Activated T-cell treated with anti-CD3 and anti-CD28 coated beads, Interleukin-2, amount 50 U/mL, for 48 hours (primary cell): ENCODE data around the gene C1QTNF1.
"Not testable (repeated sequence)": the region's sequence is repeated elsewhere in the genome, so short reads cannot be mapped to it uniquely, and the experiment has no call there.

Source experiments
- DNase-seq, 2 experiments: peaks; one replicate each; pipeline ENCODE4 v3.0.0-alpha.2; 2020

The C1QTNF1 gene

DNA sequence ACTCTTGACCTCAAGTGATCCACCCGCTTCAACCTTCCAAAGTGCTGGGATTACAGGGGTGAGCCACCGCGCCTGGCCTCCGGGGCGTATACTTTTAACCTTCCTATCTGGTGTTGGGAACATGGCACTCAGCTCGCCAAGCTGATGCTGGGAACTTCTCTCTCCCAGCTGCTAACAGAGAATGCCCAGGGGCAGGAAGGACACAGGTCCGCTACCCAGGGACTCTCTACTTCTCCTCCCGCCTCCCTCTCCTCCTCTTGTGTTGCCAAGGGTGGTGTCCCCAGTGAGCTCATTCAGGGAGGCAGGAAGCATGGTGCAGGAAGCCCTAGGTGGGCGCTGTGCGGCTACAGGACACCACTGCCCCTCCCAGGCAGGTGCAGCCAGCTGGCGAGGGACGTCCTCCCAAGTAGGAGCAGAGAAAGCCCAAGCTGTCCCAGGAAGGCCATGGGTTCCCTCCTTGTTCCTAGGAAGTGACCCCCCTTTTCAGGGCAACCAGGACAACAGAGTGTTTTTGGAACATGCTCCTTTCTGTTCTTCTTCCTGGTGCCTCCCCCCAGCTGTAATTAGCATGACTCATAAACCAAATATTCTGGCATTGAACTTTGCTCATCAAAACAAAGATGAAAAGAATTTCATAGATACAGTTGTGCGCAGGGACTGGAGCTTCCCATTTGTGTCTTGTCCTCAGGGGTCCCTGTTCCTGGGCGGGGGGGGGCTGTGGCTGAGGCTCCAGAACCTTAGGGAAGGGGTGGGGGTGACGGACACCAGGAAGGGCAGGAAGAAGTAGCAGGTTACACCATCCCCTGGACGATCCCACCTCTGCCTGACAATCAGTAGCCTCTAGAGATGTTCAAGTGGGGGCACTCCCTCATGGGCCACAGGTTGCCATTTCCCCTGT, 2.7 kb downstream of the C1QTNF1 start:
- DNase-seq = no peak

DNA sequence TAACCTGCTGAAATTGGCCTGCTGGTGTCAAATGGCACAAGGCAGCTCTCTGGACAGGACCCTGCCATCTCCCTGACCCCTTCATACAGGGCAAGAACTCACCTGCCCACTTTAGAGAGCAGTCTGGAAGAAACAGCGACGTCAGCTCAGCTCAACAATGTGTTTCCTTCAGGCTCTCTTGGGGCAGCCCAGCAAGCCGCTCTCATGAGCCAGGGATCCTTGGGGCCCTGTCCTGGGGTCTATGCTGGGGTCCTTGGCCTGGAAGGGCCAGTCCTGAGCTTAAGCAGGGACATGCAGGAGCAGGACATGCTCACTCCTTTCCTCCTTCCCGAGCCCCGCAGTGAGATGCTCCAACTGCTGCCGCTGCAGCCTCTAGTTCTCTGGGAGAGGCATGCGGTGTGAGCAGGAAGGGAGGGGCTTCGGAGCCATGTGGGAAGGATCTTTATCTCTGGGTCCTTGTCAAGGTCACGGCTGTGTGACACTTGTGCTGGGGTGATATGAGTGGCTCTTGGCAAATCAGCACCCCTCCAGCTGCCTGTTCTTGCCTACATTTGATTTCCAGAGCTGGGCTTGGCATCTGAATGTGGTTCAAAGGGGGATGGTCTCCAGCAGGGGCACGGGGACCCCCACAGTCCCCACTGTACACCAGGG, 3.4 kb downstream of the C1QTNF1 start:
- DNase-seq = no peak

DNA sequence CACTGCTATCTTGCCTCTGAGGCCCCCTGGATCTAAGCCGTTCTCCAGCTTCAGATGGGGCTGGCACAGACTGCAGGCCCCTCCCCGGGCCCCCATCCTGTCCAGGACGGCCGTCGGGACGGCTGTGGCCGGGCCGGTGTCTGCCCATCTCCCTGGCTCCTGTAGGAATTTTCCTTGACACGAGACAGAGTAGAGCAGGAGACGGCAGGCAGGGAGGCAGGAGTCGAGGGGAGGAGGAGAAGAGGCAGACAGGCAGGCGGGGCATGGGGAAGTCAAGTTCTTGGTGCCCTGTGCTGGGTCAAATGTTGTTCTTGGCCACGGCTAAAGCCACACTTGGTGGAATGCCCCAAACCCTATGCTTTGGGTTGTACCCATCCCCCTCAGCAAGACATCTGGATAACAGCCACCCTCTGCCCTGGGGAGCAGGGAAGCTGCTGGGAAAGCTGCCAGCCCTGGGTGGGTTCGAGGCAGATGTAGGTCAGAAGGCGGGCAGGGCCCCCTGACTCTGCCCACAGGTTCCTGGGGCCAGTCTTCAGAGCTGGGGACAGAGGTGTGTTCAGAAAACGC, 4.0 kb downstream of the C1QTNF1 start:
- DNase-seq = no peak

DNA sequence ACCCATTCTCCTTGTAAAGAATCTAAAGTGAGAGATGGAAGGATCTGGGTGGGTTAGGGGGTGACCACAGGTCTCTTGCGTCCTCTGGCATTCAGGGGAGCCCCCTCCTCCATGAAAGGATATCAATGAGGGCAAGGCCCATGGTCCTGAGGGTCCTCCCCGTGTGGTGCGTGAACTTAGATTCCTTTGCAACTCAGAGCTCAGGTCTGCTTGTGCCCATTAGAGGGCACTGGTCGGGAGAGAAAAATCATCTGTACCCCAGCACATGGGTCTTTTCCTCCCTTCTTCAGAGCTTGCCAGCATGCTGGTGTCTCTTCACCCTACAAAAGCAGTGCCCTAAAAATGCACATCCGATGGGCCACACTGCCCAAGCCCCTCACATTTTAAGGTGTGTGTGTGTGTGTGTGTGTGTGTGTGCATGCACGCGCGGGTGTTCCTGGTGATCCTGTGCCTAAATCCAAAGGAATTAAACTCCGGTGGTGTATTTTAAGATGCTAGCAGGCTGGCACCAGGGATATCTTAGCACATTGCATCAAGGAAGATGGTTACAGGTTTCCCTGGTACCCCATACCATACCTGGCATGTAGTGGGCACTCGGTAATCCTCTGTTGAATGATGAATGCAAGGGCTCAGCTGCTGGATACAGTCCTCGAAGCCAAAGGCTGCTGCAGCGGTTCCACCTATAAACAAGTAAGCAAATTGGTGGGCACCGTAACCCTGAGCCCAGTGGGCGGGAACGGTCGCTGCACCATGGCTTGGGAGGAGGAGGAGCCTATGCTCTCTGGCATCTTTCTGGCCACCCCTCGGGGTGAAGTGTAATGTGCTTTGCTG, 4.7 kb downstream of the C1QTNF1 start:
- no peak for DNase-seq

DNA sequence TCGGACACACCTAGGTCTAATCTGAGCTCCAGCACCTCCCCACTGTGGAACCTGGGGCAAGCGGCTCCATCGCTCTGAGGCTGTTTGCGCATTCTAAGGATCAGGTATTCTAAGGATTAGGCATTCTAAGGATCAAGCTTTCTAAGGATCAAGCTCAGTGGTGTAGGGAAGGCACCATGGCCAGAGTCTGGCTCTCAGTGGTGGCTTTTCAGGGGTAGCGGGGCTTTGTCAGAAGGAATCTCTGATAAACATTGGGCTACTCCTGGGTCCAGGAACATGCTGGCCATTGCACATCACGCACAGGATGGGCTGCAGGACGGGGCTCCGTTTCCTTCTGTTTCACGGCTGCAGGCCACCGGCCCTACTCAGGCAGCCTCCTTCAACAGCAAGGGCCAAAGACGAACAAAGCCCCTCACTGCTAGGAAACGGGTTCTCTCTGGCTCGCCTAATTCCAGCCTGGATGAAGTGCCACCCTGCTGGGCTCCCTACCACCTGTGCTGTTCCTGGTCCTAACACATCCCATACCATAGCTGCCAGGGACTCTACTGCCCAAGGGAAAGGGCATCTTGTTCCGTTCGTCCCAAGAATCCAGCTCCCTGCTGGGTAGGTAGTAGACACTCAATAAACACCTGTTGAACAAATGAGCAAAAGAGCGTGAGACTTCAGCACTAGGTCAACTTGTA, 5.5 kb downstream of the C1QTNF1 start:
- no peak for DNase-seq

DNA sequence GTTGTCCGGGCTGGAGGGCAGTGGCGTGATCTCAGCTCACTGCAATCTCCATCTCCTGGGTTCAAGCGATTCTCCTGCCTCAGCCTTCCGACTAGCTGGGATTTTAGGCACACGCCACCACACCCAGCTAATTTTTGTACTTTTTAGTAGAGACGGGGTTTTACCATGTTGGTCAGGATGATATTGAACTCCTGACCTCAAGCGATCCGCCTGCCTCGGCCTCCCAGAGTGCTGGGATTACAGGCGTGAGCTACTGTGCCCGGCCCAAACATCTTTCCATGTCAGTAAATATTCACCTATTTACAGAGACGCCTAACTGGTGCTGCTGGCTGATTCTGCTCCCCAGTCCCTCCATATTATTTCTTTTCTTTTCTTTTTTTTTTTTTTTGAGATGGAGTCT, 6.7 kb downstream of the C1QTNF1 start:
- DNase-seq = not testable (repeated sequence)

DNA sequence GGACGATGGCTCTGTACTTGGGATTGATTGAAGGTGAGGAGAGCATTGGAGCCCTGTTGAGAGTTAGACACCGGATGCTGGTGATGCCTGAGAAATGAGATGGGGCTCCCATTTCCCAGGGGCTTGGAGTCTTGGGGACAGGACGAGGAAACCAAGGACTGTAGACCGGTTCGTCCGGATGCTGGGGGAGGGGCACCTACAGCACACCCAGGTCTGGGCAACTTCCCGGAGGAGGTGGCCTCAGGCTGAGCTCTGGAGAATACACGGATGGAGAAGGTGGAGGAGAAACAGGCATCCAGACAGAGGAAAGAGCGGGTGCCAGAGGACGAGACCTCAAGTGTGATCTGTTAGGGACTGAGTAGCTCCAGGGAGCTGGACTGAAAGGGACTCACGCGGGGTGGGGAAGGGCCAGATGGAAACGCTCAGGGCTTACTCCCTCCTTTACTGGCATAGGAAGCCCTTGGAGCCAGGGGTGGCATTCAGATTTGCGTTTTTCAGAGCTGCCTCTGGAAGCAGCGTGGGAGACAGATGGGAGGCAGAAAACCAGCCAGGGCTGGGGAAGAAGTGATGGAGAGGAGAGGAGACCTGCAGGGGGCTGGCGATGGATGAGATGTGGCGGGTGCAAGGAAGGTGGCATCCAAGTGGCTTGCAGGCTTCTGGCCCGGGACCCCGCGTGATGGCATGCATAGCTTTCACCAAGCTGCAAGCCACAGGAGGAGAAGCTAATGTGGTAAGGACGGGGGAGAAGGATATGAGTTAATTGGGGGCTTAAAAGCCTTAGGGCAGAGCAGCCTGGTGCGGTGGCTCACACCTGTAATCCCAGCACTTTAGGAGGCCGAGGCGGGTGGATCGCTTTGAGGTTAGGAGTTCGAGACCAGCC, 8.3 kb downstream of the C1QTNF1 start:
- no peak for DNase-seq

DNA sequence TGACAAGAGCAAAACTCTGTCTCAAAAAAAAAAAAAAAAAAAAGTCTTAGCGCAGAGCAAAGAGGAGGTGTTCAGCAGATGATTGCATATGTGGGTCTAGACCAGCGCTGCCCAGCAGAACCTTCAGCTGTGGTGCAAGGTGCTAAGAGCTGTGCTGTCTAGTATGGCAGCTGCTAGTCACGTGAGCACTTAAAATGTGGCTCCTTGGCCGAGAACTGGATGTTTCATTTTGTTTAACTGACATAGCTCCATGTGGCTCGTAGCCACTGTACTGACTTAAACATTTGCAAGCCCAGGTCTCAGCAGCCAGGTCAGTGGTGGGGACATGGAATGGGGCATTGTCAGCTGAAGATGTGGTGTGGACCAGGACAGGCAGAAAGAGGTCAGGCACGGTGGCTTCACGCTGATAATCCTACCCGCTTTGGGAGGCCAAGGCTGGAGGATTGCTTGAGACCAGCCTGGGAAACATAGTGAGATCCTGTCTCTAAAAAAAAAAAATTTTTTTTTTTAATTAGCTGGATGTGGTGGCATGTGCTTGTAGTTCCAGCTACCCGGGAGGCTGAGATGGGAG, 9.2 kb downstream of the C1QTNF1 start:
- no peak for DNase-seq

DNA sequence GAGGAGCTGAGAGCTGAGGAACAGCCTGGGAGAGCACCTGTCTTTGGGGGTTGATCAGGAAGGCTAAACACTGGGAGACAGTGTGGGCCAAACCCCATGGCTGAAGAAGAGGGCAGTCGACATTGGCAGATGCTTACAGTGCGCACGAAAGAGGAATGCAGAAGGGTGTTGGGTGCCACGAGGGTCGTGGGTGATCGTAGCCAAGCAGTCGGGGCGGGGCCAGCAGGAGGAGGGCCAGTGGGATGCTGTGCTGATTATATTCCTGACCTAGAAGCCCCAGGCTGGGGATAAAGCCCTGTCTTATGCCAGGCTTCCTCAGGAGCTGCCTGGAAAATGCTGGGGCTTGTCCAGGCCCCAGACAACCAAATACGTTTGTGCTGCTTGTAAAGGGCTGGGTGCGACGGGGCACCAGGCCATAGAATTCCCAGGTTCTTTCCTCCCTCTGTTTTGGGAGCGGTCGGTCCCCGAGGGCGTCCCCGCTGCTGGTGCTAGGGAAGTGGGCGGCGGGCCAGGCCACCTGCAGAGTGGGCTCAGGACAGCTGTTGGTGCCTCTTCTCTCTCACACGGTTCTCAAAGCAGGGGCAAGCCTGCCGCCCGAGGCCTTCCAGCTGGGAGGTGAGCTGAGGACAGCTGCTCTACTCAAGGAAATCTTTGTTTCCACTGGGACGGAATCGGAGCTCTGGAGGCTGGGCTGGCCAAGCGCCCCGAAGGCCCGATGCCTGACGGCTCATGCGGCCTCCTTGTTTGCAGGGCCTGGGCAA, 10.0 kb downstream of the C1QTNF1 start:
- DNase-seq = no peak

DNA sequence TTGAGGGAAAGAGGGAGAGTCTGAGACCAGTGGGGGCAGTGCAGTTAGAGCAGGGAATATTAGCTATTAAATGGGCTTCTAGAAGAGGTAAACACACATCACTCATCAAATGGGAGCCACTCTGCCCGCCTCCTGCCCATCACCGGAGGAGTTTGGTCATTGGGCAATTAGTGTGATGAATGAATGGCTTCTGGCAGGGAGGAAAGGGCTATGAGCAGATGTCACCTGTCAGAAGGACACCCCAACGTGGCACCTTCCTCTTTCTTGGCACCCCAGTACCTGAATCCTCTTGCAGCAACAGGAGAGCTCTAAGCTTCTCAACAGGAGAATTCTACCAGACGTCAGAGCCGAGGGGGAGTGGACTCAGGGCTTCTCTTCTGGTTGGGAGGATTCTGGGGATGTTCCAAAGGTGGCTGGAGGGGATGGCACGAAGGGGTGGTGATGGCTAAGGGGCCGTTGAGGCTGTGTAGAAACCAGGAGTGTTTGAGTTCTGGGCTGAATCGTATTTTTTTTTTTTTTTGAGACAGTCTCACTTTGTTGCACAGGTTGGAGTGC, 11.0 kb downstream of the C1QTNF1 start:
- no peak for DNase-seq

DNA sequence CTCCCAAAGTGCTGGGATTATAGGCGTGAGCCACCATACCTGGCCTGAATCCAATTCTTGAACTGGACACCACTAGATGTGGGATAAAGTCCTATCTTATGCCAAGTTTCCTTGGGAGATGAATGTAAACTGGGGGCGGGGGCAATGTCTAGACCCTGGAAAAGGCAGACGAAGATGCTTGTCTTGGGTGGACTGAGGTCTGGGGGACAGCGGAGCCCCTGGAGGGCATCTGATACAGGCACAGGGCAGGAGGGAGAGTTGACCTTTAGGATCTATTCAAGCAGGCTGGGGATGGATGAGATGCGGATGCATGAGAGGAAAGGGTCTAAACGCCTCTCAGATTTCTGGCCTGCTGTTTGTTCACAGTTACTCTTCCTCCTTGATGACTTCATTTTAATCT, 11.7 kb downstream of the C1QTNF1 start:
- DNase-seq = no peak

DNA sequence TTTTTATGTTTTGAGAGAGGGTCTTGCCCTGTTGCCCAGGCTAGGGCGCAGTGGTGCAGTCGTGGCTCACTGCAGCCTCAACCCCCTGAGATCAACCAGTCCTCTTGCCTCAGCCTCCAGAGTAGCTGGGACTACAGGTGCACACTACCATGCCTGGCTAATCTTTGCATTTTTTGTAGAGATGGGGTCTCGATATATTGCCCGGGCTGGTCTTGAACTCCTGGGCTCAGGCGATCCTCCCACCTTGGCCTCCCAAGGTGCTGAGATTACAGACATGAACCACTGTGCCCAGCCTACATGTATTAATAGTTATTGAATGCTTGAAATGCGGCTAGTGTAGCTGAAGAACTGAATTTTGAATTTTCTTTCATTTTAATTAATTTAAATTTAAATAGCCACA, 12.2 kb downstream of the C1QTNF1 start:
- DNase-seq = no peak

DNA sequence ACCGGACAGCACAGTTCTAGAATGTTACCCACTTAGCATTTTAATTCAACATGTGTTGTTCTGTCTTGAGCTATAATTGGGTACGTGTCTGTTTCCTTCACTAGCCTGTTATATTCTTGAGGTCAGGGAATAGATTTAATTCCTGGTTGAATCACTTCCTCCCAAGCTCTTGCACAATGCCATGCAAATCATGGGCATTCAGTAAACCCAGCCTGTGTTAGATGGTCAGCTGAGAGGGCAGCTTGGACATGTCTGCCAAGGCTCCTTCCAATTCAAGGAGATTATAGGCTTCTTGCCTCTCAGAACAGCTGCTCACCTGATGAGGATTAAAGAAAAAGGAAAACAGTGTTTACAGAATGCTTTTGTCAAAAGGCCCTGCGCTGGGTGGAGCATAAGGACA, 12.6 kb downstream of the C1QTNF1 start:
- no peak for DNase-seq

DNA sequence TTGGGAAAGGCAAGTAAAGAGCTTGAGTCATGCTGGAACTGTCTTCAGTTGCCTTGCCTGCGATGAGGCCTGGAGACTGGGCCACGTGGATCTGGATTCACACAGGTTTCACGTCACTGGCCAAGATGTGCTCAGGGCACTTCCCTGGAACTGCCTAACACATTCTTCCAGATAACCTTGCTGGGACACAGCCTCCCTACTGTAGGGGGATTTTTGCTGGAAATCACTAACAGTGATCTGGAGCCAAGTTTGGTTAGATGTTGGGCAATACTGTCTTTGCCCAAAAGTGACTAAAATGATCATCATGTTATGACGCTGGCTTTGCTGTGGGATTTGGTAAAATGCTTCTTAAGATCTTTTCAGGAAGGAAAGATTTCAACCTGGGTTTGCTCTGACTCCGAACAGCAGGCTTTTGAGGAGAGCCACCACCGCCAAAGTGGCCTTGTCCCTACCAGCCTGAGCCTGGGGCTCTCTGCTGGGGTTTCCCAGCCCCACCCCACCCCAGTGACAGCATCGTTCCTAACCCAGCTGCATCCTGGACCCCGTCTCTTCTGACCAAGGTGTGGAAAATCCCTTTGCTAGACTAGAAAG, 14.7 kb downstream of the C1QTNF1 start:
- no peak for DNase-seq

DNA sequence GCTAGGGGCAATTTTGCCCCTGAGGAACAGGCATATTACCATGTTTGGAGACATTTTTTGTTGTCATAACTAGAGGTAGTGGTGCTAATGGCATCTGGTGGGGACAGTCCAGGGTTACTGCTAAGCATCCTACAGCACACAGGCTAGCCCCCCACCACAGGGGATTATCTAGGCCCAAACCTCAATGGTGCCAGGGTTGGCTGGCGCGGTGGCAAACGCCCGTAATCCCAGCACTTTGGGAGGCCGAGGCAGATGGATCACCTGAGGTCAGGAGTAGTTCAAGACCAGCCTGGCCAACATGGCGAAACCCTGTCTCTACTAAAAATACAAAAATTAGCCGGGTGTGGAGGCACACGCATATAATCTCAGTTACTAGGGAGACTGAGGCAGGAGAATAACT, 15.2 kb downstream of the C1QTNF1 start:
- no peak for DNase-seq

DNA sequence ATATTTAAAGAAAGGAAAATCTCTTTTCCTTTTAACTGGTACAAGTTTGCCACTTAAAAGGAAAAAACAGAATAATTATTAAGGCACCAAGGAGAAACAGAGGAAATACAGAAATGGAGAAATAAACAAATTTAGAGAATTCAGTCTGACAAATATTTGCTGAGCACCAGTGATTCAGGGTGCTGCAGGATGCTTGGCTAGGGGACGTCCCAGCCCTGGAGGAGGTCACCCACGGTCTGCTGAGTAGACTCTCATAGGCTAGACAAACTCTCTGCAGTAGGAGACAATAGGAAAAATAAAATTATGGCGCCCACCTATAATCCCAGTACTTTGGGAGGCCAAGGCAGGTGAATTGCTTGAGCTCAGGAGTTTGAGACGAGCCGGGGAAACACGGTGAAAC, 15.9 kb downstream of the C1QTNF1 start:
- DNase-seq = no peak

DNA sequence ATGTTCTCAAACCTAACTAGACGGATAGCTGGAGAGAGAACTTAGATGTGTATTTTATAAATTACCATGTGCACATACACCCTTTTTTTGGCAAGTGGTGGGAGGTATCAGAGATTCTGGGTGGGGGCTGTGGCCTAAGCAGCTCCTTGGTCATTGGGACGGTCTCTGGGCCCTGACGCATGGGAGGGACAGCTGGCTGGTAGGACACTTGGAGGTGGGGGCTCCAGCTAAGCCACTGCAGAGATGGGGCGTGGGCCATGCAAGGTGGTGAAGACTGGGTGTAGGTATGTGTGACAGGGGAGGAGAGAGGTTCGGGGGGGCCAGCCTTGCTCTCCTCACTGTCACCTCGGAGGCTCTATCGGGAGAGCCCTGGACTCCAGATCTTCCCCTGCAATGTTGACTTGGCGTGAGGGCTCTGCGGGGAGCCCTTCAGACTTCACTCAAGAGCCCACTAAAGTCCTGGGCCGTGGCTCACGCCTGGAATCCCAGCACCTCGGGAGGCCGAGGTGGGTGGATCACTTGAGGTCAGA, 17.1 kb downstream of the C1QTNF1 start:
- no peak for DNase-seq

DNA sequence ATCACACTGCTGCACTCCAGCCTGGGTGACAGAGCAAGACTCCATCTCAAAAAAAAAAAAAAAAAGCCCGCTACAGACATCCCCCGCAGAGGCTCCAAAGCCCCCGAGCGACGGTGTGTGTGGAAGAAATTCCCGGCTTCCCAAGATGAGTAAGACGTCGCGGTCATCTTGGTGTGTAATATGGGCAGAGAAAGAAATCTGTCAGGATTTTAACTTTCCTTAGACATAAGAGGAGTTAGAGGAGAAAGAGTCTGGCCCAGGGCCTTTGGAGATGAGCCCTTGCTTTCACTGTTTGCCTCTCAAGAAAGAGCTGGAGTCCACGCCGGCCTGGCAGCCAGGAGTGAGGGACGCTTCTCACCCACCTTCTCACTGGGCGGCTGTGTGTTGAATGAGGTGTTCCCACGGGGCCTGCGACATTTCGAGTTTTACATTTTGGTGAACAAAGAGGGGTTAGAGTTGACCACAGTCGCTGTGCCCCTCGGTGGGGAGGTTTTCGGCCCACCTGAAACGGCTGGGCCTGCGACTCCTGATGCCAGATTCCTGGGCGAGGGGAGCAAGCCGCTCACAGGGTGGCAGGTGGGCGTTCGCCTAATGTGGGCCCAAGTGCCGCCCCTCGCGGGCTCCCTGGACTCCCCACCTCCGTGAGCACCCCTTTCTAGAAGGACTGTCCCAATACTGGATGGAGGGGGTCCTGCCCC, 17.9 kb downstream of the C1QTNF1 start:
- DNase-seq = no peak
